Cardiac septum (tissue), 1 donor: Measurements from ENCODE around the gene HES6. TPM values are rescaled to one million over a fixed set of nuclear protein-coding genes. Genes with fewer than 3 reads are reported as not detected.

ENCODE experiments used
- DNase-seq: peaks from one replicate; pipeline ENCODE4 v3.0.0-alpha.2; 2020; ENCODE audit warnings: low spot score
- intact Hi-C: fragments of 100-400 bp; cut with DNase I; formaldehyde crosslinking; loops from one replicate; pipeline ENCODE4 v1.14.0; 2022
- total RNA-seq: library from RNA; stranded (reverse); fragmentation: NEBNext Ultra II Directional; extraction: Animal tissue kit (Norgen Biotek cat#: 25700); gene quantifications from one replicate; pipeline ENCODE4 v1.2.1, GENCODE V29; 2021
- donor health status: DM: no; HTN: no; CAD: no.

Gene HES6
- total RNA-seq, 1 donor from 2014 or later: 2.7 TPM

DNA sequence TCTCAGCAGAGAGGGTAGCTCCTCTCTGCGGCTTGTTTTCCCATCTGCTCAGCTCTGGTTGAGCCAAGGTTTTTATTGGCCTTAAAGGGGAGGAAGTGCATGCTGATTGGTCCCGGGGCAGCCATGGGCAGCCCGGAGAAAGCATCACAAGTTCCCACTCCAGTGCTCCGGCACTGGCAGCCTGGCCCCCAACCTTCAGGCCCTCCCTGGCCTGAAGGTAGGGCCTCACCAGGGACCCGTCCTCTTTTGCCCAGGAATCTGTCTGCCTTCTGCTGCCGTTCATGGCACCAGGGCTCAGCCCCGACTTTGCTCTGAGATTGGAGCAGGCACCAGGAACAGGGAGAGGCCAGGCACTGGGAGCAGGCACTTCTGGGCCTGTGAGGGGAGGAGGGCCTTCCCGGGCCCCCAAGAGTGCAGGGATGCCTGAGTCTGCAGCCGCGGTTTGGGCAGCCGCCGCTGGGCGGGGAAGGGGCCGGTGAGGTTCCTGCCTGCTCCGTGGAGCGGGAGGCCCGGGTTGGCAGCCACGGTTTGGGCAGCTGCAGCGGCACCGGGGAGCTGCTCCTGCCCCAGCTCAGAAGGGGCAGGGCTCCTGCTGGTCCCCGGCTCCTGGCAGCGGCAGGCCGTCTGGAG, 18.8 kb downstream of the HES6 start:
- no peak for DNase-seq
- intact Hi-C loops: no loop called here

DNA sequence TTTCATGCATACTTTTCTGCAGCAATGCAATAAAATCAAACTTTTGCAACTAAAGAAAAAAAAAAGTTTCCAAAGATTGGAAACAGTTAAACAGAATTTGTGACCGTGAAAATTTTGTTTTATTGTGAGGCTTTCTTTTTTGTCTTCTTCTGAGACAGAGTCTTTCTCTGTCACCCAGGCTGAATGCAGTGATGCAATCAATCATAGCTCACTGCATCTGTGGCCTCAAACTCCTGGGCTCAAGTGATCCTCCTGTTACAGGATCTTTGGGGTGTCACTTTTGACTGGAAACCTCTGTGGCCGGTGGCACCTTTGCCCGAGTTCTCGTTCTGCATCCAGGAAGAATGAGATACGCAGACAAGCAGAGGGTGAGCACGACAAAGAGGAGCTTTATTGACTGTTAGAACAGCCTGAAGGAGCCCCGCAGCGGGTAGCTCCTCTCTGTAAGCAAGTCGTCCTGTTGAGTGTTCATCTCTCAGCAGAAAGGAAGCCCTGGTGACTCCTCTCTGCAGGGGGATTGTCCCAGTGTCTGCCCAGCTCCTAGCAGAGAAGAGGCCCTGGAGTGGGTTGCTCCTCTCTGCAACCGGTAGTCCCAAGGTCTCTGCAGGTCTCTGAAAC, 19.5 kb downstream of the HES6 start:
- no peak for DNase-seq
- intact Hi-C loops: no loop called here

DNA sequence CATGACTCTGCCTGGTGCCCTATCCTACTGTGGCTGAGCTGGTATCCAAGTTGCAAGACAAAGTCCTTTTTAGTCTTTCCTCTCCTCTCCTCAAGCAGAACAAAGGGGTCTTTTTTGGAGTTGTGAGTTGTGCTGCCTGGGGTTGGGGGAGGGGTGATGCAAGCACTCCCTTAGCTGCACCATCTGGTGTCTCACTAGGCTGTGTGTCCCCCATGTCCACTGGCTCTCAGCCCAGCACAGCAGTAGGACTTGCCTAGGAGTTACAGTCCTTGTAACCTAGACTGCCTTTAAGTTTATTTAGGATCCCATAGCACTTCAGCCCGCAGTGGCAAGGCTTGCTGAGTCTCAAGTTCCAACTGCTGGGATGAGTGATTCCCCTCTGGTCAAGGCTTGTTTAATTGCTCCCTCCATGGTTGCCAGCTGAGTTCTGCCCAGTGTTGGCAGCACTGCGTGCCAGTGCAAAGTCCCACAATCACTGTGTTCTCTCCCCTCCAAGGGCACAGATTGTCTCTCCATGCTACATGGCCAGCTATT, 23.1 kb downstream of the HES6 start:
- intact Hi-C loops: no loop called here
- DNase-seq: no peak

DNA sequence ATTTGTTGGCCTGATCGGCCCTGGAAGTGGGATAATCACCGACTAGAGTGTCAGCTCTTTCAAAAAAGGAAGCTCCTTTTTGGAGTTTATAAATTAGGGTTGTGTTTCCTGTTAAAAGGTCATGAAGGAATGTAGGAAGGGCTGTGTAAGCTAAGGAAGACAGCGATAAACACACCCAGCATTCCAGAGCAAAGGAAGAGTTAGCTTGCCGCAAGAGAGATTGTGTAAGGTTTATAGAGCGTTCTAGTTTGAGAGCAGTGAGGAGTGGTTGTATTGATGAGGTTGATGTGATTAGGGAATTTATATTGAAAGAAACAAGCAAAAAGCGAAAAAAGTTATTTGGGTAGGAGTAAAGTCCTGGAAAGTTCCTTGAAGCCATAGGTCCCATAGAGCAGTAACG, 32.8 kb downstream of the HES6 start:
- intact Hi-C loops: no loop called here
- no peak for DNase-seq

DNA sequence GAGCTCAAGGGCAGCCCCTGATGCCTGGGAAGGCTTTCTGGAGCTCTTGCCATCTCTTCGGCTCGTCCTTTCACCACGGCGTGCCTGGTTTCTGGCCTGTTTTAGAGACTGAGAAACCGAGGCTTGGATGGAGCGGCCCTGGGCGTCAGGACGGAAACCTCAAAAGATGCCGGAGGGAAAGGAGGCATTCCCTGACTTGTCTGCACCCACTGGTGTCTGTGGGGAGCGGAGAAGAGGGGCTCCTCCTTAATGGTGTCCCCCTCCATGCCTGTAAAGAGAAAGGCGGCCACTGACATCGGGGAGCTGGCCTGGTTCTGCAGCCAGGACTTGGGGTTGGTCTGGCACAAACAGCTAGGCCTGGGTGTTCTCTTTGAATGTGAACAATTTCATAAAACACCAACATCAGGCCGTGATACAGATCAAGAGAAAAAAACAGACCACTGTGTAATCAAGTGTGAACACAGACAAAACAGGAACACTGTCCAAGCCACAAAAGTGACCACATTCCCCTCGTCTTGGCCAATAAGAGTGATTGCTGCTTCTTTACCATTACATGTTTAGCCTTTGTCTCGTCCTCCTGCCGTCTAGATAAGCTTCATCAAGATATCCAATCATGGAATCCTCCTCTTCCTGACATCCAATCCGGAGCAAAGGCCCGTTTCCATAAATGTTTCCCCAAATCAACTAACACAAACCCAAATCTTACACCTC, 35.7 kb downstream of the HES6 start:
- no peak for DNase-seq
- intact Hi-C loops: loop anchor here (2.0 kb wide), 2 partner anchors 37 to 143 kb away; partner anchors contain the start of genes HES6 and SCLY

DNA sequence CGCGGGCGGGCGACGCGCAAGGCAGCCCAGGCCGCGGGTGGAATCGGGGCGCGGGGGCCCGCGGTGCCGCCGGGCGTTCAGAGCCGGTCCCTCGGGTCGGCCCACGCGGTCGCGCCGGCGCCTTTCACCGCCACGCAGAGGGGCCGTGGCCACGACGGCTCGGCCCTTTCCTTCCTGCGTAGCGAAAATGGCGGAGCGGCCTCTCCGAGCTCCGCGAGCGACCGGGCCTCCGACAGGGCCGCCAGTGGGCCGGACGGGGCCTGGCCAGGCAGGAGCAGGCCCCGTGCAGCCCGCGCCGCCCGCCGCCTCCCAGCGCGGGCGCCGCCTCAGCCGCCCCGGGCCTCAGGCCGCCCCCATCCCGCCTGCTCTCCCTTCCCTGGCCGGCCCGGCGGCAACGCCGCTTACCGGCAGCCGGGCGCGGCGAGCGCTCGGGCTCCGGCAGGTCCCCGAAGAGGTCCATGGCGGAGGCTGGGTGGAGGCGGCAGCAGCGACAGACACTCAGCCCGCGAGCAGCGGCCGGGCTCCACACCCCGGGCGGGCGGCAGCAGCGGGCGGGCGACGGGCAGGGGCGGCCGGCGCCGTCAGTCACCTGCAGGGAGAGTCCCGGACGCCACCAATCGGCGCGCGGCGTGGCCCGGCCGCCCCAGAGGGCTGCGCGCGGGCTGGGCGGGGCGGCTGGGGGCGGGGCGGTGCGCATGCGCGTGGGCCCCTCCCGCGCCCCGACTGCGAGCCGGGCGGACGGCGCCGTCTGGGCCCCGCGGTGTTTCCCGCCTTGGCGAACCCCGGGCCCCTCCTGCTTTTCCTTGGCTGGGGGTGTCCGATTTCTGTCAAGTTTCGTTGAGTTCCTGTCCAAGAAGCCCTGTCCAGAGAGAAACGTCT, 36.5 kb downstream of the HES6 start, which contains the start of gene ILKAP:
ILKAP (minus strand) TSS at position 602 of the 879 bp plus-strand sequence; CDS start at position 460, 142 bp downstream.
- peak; percentile 95 for DNase-seq
- intact Hi-C loops: loop anchor here (2.0 kb wide), 1 partner anchor 143 kb away; the partner anchor contains the start of gene SCLY

DNA sequence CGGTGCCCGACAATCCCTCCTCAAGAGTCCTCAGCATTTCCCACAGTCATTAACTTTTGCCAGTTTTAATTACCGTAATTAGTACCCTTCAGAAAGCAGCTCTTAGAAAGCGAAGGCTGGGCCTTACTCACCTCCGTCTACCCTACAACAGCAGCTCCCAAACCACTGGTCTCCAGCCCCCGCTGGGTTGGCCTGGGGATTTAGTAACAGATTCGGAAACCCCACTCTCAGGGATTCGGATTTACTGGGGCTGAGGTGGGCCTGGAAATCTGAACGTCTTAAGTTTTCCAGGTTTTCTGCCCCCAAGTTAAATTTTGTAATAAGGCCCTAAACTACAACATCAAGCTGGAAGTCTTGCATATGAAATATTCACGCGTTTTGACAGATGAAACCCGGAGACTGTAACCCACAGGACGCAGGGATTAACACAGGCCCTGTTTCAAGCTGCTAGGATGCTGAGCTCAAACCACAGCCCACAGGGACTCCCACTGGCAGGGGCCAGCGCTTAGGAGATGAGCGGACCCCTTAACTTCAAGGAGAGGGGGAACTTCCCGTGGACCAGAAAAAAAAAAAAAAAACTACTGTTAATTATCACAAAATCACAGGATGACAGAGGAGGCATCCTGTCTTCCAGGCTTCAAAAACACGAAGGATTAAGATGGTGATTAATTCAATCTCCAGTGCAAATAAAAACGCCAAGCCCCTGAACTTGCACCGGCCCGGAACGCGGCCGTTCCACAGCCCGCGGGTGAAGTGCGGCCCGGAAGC, 37.3 kb downstream of the HES6 start:
- DNase-seq: no peak
- intact Hi-C loops: loop anchor here (2.0 kb wide), 1 partner anchor 142 kb away; the partner anchor contains the start of gene SCLY

DNA sequence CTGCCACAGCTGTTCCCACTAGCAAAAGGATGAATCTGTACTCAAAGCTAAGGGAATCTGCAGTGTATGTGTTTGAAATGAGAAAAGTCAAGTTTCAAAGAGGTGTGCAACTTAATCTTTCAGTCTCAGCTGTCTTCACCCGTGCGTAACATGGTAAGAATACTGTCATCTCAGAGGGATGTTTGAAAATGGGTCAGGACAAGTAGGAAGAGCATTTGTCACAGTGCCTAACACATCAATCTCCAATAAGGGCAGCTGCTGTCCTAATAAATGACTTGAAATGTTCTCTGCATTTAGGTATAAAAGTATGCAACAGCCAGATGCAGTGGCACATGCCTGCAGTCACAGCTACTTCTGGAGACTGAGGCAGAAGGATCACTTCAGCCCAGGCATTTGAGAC, 49.4 kb downstream of the HES6 start:
- intact Hi-C loops: no loop called here
- no peak for DNase-seq

Other genes with a start within 250 kb of the HES6 start
- gene SCLY, start 179.0 kb downstream of the HES6 start, total RNA-seq: 8.8 TPM
- 0.08 TPM for gene ESPNL, start 139.7 kb downstream of the HES6 start, total RNA-seq
- gene KLHL30, start 101.4 kb downstream of the HES6 start, total RNA-seq: 14.3 TPM
- gene ERFE, start 81.1 kb downstream of the HES6 start, total RNA-seq: 0.62 TPM
- gene ILKAP, start 36.3 kb downstream of the HES6 start, total RNA-seq: 29.5 TPM
- gene PER2, start 48.6 kb upstream of the HES6 start, total RNA-seq: 13.0 TPM
- 16.3 TPM for gene TRAF3IP1, start 80.5 kb upstream of the HES6 start, total RNA-seq
- 54.8 TPM for gene ASB1, start 186.9 kb upstream of the HES6 start, total RNA-seq